AG08396 (cell line): ENCODE measurements around the gene ZNRF2.

Source experiments
- DNase-seq: peaks from one replicate; pipeline ENCODE4 v3.0.0; 2012; ENCODE audit warnings: low spot score, mixed read lengths

ZNRF2 gene

DNA sequence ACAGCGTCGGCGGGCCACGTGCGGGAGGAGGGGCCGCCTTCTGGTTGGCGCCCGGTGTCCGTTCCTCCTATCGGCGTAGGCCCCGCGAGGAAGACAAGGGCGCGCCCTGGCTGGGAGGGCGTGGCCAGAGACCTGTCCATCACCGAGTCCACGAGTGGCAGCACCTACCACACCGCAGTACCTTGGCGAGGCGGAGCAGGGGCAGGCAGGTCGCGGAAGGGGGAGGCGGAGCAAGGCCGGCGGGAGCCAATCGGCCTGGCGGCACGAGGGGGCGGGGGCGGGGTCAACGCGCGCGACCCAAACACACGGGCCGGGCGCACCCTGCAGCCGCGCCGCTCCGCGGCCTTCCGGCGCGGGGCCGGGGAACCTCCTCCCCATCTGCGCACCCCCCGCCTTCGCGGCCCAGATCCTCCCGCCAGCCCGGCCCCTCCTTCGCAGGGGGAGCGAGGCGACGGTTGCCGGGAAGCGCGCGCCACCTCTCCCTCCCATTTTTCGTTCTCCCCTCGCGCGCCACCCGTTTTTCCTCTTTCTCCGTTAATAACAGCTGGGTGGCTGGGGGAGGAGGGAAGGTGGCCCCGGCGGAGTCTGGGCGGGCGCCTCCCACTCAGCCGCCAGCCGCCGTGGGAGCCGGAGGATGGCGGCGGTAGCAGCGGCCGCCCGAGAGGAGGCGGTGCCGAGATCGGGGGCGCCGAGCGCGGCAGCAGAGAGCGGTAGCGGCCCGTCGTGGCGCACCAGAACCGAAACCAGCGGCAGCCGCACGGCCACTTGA lies at the start of gene ZNRF2:
Gene ZNRF2, plus strand, starts transcription at position 300 of the 769 bp plus-strand sequence. CDS start 761 bp downstream, outside the sequence.
- peak; percentile 92 for DNase-seq

DNA sequence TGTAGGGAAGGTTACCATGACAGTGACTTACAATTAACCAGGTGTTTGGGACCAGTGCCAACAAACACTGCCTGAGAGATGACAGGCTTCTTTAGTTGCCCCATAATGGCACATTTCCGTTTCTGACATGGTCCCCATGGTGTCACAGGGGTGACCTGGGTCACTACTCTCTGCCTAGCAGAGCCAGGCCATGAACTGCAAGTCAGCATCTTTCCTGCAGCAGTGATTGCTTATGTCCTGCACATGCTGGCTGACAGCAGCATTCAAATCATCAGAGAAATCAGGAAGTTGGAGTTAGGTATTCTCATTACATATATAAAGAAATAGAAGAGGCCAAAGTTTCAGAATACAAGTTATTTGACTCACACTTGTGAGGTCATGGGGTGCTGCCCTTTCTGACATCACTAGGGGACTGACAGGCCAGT lies 47.1 kb upstream of the ZNRF2 start:
- no peak for DNase-seq

DNA sequence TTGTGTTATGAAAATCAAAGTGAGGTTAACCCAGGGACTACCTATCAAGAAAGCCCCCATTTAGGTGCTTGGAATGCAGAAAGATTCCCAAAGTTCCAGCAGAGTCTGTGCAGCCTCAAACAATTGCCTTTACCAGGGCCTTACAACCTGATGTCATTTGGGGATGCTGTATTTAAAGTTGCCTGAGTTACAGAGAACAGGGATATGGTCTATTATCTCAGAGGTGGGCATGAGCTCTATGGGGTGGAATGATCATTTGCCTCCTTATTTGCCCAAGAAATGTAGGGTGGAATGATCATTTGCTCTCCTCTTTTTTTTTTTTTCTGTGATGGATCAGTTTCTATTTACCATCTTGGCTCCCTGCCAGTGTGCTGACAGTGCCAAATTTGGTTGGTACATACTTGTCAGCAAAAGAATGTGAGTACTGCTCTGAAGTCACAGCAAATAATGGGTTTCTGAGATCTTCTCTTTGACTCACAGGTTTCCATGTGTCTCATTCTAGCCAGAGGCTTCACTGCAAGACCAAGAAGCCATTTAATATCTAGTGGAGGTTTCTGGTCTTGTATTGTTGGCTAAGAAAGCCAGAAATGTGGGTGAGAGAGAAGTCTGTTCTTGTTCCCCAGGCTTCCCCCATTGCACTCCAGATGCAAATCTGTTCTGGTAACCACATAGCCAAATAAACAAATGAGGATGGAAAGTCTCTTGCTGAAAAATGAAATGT lies 45.5 kb upstream of the ZNRF2 start:
- no peak for DNase-seq

DNA sequence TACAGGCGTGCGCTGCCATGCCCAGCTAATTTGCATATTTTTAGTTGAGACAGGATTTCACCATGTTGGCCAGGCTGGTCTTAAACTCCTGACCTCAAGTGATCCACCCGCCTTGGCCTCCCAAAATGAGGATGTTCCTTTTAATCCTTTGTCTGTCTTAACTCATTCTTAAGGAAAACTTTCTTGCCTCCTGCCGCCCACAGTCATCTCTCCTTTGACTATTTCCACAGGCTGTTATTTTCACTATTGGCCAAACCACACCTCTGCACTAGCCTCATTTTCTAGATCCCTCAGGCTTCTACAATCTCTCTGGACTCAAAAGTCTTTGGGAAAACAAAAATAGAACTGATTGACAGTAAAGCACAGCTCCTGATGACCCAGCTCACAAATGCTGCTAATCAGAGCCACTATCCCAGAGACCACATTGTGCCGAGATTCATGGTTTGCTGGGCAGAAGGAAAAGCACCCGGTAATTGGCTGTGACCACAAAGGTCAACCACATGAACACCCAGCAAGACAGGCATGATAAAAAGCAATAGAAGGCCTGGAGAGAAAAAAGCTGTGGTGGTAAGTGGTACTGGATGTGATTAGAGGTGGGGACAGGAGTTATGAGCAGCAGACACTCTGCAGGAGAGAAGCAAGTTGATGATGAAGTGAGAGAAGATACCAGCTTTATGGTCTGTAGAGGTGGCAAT lies 44.1 kb upstream of the ZNRF2 start:
- DNase-seq: no peak

DNA sequence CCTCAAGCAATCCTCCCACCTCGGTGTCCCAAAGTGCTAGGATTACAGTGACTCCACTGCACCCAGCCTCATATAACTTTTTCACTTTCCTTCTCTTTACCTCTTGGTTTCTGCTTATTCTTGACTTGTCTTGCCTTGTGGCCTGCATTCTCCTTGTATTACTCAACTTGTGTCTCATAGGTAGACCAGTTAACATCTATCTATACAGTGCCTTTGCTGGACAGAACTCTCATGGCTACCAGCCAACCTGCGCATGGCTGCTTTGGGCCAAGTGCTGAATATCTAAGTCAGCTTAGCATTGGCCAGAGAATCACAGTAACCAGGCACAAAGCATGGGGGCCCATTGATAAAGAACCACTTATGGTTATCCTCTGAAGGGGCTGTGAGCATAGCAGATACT lies 42.6 kb upstream of the ZNRF2 start:
- no peak for DNase-seq

DNA sequence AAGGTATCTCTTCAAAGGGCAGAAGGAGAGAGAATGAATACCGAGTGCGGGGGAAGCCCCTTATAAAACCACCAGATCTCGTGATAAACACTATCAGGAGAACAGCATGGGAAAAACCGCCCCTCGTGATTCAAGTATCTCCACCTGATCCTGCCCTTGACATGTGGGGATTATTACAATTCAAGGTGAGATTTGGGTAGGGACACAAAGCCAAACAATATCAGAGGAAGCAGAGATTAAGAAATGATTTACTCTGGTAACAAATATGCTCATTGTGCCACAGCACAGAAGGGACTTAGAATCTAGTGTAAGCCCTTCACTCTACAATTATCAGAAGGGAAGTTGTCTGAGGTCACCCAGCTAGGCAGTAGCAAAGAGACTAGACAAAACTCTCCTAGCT lies 40.1 kb upstream of the ZNRF2 start:
- no peak for DNase-seq

DNA sequence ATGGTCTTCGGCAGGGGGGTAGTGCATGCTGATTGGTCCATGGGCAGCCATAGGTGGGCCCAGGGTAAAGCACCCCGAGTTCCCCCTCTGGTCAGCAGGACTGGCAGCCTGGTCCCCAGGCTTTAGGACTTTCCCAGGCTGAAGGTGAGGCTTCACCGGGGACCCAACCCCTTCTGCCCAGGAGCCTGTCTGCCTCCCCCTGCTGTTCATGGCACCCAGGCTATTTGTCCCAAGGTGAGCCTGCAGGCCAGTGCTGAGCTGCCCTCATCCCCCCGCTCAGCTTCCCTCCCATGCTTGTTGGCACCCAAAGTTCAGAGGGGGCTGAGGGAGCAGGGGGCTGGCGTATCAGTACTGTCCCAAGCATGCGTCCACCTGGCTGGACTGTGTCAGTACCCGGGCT lies 38.5 kb upstream of the ZNRF2 start:
- DNase-seq: no peak

DNA sequence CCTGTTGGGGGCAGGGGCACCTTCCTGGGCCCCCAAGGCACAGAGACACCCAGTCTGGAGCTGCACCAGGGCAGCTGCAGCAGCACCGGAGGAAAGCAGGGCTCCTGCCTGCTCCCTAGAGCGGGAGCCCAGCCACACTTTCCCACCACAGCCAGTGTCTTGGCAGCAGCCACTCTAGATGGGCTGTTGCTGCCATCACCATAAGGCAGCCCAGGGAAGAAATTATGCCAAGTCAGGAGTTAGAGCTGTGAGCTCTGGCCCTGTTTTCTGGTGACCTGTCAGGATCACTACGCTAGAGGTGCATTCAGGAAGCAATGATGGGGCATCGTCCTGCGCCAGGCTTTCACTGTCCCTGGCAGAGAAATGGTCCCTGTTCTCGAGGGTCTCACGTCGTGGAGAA lies 38.0 kb upstream of the ZNRF2 start:
- no peak for DNase-seq

DNA sequence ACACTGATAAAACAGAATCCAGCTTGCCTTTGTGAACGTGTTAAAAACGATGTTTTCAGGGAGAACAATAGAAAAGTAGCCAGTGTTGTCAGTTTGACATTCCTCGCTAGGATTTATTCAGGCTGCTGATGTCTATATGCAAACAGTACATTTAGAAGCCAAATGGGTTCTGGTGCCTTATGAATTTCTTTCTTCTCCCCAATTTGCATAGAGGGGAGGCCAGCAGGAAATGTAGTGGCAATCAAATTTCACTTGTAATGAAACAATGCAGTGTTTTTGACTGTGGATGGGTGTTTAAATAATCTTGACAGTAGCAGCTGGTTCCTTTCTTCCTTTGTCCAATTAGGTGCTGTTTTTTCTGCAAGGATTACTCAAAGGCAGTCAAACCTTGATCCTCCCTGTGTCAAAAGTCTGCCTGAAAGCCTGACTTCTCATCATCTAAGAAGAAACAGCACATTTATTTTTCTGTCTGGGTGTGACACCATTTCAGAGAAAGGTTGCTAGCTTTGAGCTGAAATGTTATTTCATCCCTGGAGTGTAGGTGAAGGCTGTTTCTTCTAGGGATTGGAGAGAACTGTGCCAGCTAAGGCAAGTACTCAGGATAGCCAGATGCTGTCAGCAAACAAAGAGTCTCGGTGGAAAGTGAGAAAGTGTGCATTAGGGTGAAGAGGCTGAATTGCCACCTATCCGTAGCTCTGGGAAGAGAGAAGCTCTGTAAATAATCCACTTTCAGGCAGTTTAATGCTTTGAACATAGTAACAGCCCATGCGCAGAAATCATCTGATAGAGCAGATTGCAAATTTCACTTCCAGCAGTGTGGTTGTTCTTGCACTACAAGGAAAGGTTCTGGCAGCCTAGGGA lies 36.6 kb upstream of the ZNRF2 start:
- DNase-seq: no peak

DNA sequence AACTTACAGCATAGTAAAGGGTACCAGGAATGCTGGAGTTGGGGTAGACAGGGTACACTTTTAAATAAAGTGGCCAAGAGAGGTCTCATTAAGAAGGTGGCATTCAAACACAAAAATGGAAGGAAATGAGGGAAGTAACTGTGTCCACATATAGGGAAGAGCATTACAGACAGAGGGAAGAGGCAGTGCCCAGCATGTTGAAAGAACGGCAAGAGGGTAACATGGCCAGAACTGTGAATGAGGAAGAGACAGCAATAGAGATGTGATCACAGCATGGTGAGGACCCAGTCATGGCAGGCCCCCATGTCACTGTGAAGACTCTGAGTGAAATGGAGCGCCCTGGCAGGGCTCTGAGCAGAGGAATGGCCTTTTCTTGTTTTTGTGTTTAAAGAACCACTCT lies 35.1 kb upstream of the ZNRF2 start:
- DNase-seq: no peak

DNA sequence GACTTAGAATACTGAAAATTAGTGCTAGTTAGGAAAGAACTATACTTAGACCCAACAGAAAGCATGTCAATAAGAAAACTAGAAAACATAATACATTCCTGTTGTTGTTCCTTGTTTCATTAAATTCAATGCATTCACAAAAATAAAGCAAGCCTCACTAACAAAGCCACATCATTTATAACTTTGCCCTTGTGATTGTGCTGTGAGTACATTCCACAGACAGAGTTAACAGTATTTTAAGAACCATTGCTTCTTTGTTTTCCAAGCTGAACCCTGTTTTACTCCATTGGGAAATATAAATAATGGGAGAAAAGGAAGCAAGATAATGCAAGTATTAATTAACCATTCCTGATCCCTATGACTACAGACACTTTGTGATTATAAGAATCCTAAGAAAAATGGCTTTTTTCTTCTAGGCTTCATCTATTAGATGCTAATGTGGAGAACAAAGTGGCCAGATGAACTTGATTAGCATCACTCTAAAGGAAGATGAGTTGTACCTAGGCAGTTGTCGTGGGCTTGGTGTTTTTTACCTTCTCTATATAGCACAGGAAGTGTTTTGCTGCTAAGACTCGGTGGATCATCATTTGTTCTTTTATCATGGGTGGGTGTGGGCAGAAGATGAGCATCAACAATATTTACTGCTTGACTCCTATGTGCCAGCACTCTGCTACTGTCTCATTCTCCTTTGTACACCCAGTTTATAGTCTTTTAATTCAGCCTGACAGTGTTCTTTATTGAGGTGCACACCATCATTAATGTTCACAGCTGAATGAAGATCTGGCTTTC lies 34.2 kb upstream of the ZNRF2 start:
- DNase-seq: no peak

DNA sequence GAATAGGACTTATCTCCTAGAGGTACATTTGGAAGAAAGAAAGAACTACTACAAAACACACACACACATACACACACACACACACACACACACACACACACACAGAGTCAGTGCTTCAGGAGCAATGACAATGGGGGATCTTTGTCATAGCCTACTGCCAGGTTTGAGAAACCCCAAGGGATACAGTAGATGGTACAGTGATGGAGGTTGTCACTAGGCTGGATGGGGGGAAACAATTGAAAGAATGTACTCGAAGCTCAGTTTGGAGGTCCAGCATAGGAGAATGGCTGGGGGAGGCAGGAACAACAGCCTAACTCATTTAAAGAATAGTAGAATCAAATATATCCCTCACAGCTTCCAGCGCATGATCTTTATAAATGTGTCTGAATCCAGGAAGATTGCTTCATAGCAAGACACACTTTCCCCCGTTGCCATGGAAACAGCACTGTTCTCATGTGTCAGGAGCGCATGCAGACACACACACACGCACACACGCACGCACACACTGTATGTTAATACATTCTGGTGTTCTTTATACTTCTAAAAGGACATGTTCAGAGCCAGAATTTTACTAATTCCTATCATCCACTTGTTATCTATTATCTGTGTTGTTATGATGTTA lies 32.6 kb upstream of the ZNRF2 start:
- DNase-seq: no peak

DNA sequence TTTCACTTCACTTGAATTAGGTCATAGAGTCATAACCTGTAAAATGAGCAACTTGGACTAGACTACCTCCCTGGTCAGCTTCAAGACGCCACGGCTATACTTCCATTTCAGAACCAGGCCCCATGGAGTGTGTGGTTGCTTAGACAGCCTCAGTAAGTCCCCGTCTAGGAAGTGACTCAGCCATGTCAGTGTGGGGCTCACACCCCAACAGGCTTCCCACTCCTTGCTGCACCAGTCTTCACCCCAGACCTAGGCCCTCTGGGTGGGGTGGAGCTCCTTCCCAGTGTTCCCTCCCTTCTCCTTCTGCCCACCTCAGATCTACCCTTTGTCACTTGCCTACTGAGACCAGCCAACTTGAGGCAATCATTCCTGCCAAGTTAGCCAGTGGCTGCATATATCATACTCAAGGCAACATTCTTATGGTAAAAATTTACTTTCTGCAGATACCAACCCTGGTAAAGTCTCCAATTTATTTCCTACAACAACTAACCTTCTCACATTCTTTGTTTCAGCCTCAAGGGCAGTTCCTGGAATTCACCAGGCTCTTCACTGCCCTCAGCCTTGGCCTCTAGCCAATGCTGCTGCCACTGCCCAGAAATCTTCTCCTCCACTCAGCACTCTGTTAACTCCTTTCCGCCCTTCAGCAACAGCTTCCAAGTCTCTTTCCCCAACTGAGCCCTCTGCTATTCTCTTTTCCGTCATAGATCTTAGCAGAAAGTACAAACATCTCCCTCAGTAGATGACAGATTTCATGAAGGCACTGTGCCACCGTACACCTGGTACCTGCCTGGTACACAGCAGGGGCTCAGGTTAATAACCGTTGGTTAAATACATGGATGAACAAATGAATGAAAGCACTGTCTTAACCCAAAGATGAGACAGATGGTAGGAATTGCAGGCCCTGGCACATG lies 31.3 kb upstream of the ZNRF2 start:
- no peak for DNase-seq

DNA sequence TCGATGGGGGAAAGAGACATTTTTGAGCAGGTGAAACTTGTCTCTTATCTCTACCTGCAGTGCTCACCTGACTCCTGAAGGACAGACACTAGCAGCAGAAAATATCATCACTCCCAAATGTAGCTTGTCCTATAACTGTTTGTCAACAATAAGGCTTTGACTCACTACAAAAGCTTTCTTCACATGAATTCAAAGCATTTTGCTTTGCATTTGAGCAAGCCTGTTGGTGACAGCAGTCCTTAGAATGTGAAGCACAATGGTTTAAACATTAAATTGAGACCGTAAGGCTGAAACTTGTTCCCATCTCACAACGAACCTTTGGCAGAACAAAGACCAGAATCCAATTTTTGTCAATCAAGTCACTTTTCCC lies 30.6 kb upstream of the ZNRF2 start:
- no peak for DNase-seq

DNA sequence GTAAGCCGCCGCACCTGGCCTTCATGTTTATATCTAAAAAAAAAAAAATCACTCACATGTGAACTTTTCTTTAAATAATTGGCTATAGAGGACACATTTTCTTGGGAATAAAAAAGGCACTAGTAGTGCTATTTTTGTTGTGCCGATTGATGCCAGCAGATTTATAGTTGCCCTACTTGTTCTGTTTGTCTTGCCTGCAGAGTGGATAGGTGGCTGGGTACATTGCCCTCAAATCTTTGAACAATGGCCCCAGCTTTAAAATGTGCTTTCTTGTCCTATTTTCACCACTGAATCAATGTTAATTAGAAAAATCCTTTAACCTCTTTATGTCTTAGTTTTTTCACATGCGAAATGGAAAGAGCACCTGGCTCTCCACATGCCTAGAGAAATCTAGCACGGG lies 30.1 kb upstream of the ZNRF2 start:
- no peak for DNase-seq

DNA sequence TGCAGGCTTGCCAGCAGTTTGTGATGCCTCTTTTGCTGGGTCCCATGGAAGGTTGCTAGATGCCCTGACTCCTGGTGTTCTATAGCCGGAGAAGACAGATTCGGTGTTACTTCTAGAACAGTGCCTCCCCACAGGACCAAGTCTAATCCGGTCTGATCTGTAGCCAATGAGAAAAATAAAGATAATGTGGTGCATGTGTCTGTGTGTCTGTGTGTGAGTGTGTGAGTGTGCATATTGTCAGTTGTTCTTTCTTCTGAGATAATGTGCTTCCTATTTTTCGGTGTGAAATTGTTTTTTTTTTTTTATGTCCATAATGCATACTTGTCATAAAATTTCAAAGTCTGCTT lies 29.7 kb upstream of the ZNRF2 start:
- DNase-seq: no peak

DNA sequence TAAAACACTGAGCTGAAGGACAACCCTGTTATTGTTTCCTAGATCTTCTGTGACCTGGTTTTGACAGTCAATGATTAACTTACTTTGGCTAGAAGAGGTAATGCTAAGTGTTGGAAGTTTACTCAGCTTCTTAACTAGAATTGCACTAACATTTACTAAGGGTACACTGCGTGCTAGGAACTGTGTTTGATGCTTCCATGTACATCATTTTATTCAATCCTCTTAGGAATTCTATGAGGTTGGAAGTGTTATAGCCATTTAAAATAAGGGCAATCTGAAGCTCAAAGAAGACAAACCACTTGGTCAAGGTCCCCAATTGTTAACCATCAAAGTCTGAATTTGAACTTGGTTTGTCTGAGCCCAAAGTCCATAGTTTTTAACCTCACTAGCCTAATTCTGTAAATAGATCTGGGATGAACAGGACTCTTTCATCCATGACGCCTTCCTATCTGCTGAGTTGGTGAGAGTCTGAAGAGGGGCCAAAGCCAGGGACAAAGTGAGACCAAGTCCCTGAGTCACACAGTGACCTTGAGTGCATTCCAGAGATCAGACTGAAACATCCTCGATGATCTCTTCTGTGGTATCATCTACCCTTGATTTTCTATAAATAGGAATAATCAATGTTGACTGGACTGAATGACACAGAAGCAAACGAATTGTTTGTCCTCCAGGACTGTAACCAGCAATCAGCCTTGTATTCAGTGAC lies 29.2 kb upstream of the ZNRF2 start:
- DNase-seq: no peak

DNA sequence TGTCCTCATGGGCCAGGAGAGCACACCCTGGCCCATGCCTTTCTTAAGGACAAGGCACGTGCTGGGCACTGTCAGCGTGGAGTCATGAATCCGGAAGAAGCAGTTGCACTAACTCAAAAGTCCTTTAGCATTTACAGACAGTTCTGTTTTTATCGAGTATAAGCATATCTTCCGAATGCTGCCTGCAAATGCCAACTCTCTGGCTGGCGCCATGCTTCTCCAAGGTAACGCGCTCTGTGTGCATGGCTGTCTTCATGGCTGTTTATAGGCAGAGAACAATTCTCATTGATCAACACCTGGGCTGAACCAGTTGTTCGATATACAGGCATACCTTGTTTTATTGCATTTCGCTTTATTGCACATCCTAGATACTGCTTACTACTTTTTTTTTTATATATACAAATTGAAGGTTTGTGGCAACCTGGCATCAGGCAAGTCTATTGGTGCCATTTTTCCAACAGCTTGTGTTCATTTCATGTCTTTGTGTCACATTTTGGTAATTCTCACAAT lies 28.0 kb upstream of the ZNRF2 start:
- no peak for DNase-seq

DNA sequence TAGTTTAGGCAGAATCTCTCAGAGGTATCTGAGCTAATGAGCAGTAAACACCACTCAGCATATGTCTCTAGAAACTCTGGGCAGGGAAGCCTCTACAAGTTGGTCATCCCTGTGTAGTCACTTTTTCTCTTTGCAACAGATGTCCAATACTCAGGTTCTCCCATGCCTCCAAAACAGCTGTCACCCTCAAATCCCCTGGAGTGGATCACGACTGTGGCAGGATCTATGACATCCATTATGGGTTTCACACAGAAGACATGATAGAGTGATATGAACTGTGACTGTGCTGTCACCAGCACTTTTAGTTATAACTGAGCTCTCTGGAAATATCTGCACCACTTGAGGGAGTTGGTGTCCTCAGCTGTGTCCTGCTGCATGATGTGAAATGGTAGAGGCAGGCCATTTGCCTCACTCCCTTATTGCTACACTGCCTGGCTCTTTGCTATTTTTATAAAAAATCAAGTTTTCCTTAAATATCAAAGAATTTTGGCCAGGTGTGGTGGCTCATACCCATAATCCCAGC lies 24.1 kb upstream of the ZNRF2 start:
- no peak for DNase-seq
